Measurements from ENCODE around the gene CHKA. TPM values are rescaled to one million over a fixed set of nuclear protein-coding genes. Genes with fewer than 3 reads are reported as not detected.
A peak's percentile ranks its signal among the peaks of the same experiment; 100 is the strongest.

CHKA gene
- total and polyA plus RNA-seq, 9 of the 15 experiments (the other 6 are each of a cell fraction or from before 2014, with no cell fraction given): 3.6 to 37.0 (median 30.2) TPM

DNA sequence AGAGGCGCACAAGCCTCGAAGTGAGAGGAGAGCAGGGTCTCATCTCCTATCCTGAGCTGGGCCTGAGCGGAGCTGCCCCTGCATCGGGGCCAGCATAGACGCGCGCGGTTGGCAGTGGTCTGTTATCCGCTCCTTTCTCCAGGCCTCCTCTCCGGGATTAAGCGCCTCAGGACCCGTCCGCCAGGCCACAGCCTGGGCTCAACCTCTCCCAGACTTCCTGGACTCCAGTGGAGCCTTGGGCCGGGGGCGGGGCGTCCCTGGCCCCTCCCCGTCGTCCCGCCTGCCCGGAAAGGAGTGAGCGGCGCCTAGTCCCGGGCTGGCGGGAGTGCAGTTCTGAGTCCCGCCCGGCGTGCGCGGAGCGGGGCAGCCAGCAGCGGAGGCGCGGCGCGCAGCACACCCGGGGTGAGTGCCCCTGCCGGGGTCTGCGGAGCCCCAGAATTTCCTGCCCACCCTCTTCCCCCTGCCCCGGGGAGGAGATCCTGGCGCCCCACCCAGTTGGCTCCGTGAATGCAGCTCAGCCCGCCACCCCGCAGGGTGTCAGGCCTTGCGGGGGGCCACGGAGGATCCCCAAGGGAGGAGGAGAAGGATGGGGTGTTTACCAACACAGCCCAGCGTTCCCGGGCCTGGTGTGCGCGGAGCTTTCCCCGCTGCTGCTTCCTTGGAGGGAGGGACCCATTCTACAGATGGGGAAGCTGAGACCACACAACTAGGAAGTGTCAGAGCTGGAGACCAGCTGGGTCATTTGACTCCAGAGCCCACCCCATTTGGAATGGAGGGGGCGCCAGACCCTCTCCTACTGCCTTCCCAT is 82.3 kb downstream of the CHKA start, which contains the start of gene TCIRG1:
Gene TCIRG1 (plus strand): TSS at position 308 of the 808 bp plus-strand sequence. CDS start 2,247 bp downstream, outside the sequence.
- peak within 1 kb of the TSS; percentile 83 for H3K27ac ChIP-seq (ENCODE audit: extremely low read depth, low read depth, low read length)
- H3K9me3 ChIP-seq (replicated peaks; ENCODE audit: control insufficient read depth, insufficient read depth, low read depth, low read length): no peaks in the 10 kb centered on the region
- intact Hi-C loops (cut with micrococcal nuclease) (no loop called here), in situ Hi-C loops (cut with MboI) (no loop called here)
- ATAC-seq: peak; percentile 80
- H3K27me3 ChIP-seq (ENCODE audit: control insufficient read depth in 2 of 2, insufficient read depth in 2 of 2, low read length in 2 of 2): no peaks in the 10 kb centered on the region
- peak; percentile 74 for FAIRE-seq
- H3K36me3 ChIP-seq (ENCODE audit: control insufficient read depth, insufficient read depth, low read length): peaks cover 44% of the 10 kb centered on the region; the same call in 2 of the 3 replicates
- H3K9me1 ChIP-seq (ENCODE audit: control insufficient read depth, insufficient read depth, low read length): no peaks in the 10 kb centered on the region
- POLR2A ChIA-PET: interaction anchor here (0.6 to 4.9 kb wide), 9 partner anchors 7 to 622 kb away, joined by 3 to 55 read pairs (median 5); no protein-coding TSS in a partner anchor
- peak; percentile 90 to 94 (median 92) for DNase-seq (ENCODE audit: extremely low read depth in 1 of 4, low spot score in 3 of 4)
- H3K4me3 ChIP-seq: peak within 1 kb of the TSS; percentile 92
- H3K9ac ChIP-seq (ENCODE audit: insufficient read depth in 1 of 2, low read depth in 2 of 2, low read length in 2 of 2): peak within 1 kb of the TSS; percentile 72 to 90
- no peaks in the 10 kb centered on the region for H4K20me1 ChIP-seq (replicated peaks; ENCODE audit: control insufficient read depth, insufficient read depth, low read length)
- H3K4me1 ChIP-seq (replicated peaks in 1 of 2; ENCODE audit: control insufficient read depth in 2 of 2, insufficient read depth in 2 of 2, low read length in 2 of 2): peaks cover 44 to 81% of the 10 kb centered on the region in 2 experiments
- peaks cover 37% of the 10 kb centered on the region for H3K79me2 ChIP-seq (ENCODE audit: control insufficient read depth, insufficient read depth, low read length)
- 3% methylated on average over 43 of the region's 51 CpGs for WGBS (ENCODE audit: insufficient coverage, low coverage, missing lambda C conversion rate)
- BruUV-seq (replicated peaks): TSS peak; percentile 54
- H2AFZ ChIP-seq (ENCODE audit: low read depth, low read length): peak within 1 kb of the TSS; percentile 95
- CTCF ChIA-PET (ENCODE audit: low intra/inter-chr PET ratio): no interaction called here
- peak within 1 kb of the TSS; percentile 74 for H3K4me2 ChIP-seq (ENCODE audit: insufficient read depth, low read length)
- TF ChIP-seq ZFX (CRISPR knock-in tag; IDR thresholded peaks at IDR 0.05) (peak; percentile 94), KDM1A (IDR thresholded peaks at IDR 0.05) (peak; percentile 96 to 98), CCNT2 (IDR thresholded peaks at IDR 0.05; ENCODE audit: borderline replicate concordance, extremely low read depth, insufficient read length, low read depth, low read length) (peak; percentile 73), NRF1 (conservative IDR thresholded peaks at IDR 0.05 in 1 of 2, IDR thresholded peaks at IDR 0.05 in 1 of 2) (peak; percentile 69 to 74), PHF20 (IDR thresholded peaks at IDR 0.05; ENCODE audit: partially characterized antibody) (peak; percentile 77), HDGF (IDR thresholded peaks at IDR 0.05) (peak; percentile 94), RBM25 (IDR thresholded peaks at IDR 0.05; ENCODE audit: low read depth, low read length, severe bottlenecking) (peak; percentile 97), MBD2 (IDR thresholded peaks at IDR 0.05; ENCODE audit: borderline replicate concordance, low read depth) (peak; percentile 43; the same call in 1 of the 2 replicates), SPI1 (IDR thresholded peaks at IDR 0.05; ENCODE audit: borderline replicate concordance, low read depth, low read length) (0 out of 2 replicates have a peak, but pooled peaks have one; percentile 19)
- TF ChIP-seq, protein P1, sequence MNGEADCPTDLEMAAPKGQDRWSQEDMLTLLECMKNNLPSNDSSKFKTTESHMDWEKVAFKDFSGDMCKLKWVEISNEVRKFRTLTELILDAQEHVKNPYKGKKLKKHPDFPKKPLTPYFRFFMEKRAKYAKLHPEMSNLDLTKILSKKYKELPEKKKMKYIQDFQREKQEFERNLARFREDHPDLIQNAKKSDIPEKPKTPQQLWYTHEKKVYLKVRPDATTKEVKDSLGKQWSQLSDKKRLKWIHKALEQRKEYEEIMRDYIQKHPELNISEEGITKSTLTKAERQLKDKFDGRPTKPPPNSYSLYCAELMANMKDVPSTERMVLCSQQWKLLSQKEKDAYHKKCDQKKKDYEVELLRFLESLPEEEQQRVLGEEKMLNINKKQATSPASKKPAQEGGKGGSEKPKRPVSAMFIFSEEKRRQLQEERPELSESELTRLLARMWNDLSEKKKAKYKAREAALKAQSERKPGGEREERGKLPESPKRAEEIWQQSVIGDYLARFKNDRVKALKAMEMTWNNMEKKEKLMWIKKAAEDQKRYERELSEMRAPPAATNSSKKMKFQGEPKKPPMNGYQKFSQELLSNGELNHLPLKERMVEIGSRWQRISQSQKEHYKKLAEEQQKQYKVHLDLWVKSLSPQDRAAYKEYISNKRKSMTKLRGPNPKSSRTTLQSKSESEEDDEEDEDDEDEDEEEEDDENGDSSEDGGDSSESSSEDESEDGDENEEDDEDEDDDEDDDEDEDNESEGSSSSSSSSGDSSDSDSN (IDR thresholded peaks at IDR 0.05; ENCODE audit: borderline replicate concordance in 1 of 2, low read depth in 2 of 2, low read length in 2 of 2): peak; percentile 63 to 66; a peak in 2 of 4 replicates
- TF ChIP-seq, protein P2, sequence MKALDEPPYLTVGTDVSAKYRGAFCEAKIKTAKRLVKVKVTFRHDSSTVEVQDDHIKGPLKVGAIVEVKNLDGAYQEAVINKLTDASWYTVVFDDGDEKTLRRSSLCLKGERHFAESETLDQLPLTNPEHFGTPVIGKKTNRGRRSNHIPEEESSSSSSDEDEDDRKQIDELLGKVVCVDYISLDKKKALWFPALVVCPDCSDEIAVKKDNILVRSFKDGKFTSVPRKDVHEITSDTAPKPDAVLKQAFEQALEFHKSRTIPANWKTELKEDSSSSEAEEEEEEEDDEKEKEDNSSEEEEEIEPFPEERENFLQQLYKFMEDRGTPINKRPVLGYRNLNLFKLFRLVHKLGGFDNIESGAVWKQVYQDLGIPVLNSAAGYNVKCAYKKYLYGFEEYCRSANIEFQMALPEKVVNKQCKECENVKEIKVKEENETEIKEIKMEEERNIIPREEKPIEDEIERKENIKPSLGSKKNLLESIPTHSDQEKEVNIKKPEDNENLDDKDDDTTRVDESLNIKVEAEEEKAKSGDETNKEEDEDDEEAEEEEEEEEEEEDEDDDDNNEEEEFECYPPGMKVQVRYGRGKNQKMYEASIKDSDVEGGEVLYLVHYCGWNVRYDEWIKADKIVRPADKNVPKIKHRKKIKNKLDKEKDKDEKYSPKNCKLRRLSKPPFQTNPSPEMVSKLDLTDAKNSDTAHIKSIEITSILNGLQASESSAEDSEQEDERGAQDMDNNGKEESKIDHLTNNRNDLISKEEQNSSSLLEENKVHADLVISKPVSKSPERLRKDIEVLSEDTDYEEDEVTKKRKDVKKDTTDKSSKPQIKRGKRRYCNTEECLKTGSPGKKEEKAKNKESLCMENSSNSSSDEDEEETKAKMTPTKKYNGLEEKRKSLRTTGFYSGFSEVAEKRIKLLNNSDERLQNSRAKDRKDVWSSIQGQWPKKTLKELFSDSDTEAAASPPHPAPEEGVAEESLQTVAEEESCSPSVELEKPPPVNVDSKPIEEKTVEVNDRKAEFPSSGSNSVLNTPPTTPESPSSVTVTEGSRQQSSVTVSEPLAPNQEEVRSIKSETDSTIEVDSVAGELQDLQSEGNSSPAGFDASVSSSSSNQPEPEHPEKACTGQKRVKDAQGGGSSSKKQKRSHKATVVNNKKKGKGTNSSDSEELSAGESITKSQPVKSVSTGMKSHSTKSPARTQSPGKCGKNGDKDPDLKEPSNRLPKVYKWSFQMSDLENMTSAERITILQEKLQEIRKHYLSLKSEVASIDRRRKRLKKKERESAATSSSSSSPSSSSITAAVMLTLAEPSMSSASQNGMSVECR (CRISPR knock-in tag; IDR thresholded peaks at IDR 0.05): peak; percentile 71; the same call in 1 of the 2 replicates
- TF ChIP-seq, protein P3, sequence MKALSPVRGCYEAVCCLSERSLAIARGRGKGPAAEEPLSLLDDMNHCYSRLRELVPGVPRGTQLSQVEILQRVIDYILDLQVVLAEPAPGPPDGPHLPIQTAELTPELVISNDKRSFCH (CRISPR knock-in tag; IDR thresholded peaks at IDR 0.05): no peak
- TF ChIP-seq, protein P3 (tag; IDR thresholded peaks at IDR 0.05): 0 out of 2 replicates have a peak, but pooled peaks have one; percentile 24
